Measurements from ENCODE around the gene SLC26A11.
"Not testable (repeated sequence)": the region's sequence is repeated elsewhere in the genome, so short reads cannot be mapped to it uniquely, and the experiment has no call there.

SLC26A11 gene

GRCh38 chr17:80287806-80288567, 67.8 kb downstream of the SLC26A11 start:
- no peak for DNase-seq

DNA sequence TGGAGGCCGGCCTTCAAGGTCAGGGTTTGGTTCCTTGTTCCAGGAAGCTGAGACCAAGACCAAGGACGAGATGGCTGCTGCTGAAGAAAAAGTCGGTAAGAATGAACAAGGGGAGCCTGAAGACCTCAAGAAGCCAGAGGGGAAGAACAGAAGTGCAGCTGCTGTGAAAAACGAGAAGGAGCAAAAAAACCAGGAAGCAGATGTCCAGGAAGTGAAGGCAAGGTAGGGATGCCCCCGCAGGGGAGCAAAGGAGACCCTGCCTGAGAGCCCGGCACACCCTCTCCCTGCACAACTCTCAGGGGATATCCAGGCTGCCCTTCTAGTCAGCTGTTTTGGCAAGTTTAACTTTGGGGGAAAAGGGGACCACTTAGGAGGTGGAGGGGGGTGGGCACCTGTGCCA, 69.4 kb downstream of the SLC26A11 start:
- DNase-seq = no peak

GRCh38 chr17:80290156-80290555, 69.9 kb downstream of the SLC26A11 start:
- no peak for DNase-seq

DNA sequence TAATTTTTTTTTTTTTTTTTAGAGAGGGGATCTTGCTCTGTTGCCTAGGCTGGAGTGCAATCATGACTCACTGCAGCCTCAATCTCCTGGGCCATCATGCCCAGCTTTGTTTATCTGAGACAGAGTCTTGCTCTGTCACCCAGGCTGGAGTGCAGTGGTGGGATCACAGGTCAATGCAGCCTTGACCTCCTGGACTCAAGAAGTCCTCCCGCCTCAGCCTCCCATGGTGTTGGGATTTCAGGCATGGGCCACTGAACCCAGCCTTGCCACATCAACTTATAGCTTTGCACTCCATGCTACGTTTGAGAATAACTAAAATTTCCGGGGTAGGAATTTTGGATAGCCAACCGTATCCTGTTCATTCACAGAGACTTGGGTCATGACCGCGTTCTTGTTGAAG, 71.0 kb downstream of the SLC26A11 start:
- no peak for DNase-seq

DNA sequence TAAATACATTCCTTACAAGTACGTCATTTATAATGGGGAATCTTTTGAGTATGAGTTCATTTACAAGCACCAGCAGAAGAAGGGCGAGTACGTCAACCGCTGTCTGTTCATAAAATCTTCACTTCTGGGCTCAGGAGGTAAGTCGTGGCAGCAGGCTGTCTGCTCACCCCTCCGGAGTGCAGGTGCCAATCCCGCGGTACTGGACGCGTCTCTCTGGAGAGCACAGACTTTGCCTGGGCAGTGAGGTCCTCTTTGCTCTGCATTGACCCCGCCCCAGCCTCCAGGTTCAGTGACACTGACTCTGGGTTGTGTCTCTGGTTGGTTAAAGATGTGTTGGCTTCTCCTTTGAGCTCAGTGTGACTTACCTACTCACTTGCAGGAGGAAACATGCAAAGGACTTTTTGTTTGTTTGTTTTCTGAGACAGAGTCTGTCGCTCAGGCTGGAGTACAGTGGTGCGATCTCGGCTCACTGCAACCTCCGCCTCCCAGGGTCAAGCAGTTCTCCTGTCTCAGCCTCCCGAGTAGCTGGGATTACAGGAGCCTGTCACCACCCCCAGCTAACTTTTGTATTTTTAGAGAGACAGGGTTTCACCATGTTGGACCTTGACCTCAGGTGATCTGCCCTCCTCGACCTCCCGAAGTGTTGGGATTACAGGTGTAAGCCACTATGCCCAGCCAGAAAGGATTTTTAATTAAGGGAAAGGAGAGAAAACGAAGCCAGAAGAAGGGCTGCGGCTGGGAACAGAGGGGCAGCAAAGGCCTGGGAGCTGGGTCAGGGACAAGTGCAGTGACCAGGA, 71.7 kb downstream of the SLC26A11 start:
- DNase-seq = no peak

DNA sequence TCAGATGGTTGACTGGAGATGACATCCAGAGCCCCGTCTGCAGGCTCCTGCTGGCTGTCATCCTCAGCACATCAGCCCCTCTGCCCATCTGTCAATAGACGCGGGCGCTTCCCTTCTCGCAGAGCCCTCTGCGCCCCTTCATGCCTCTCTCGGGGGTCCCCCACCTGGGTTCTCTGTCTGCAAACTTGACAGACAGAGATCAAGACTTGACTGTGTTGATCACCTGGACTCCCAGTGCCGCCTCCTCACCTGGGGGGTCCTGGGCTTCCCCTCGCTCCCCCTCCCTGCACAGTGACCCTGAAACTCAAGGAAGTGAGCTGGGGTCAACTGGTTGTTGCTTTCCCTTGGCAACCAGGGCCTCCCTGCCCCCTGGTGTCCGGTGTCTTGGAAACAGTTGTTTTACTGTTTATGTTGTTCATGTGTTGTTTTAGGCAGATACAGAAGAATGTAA, 72.3 kb downstream of the SLC26A11 start:
- no peak for DNase-seq

- no peak for DNase-seq
These were observed 74.0 kb downstream of the SLC26A11 start for GRCh38 chr17:80294210-80294609.

- no peak for DNase-seq
These were observed 74.4 kb downstream of the SLC26A11 start for GRCh38 chr17:80294653-80295052.

GRCh38 chr17:80295146-80295545, 74.9 kb downstream of the SLC26A11 start:
- DNase-seq = no peak

GRCh38 chr17:80295559-80295958, 75.3 kb downstream of the SLC26A11 start:
- DNase-seq = no peak

- no peak for DNase-seq
These were observed 76.0 kb downstream of the SLC26A11 start for GRCh38 chr17:80296221-80296620.

- DNase-seq = no peak
These were observed 77.9 kb downstream of the SLC26A11 start for GRCh38 chr17:80297996-80298560.

- DNase-seq = not testable (repeated sequence)
These were observed 79.3 kb downstream of the SLC26A11 start for GRCh38 chr17:80299350-80300100.

DNA sequence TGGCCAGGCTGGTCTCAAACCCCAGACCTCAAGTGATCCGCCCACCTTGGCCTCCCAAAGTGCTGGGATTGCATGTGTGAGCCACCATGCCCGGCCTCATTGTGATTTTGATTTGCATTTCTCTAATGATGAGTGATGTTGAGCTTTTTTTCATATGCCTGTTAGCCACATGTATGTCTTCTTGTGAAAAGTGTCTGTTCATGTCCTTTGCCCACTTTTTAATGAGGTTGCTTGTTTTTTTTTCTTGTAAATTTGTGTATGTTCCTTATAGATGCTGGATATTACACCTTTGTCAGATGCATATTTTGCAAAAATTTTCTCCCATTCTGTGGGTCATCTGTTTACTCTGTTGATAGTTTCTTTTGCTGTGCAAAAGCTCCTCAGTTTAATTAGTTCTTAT, 80.5 kb downstream of the SLC26A11 start:
- not testable (repeated sequence) for DNase-seq
